Fibroblast of lung (primary cell): ENCODE measurements around the gene HNRNPAB.

Experiments used
- CTCF ChIP-seq, 2 donors: IDR thresholded peaks in 1 of 2; conservative IDR thresholded peaks in 1 of 2; 1 replicate in 1 of 2; 2 replicates in 1 of 2; pipeline ENCODE4 v1.5.1; 2011 to 2012; ENCODE audit warnings: low read length in 2 of 2, control low read depth in 1 of 2, inconsistent platforms in 1 of 2, low read depth in 1 of 2, mild to moderate bottlenecking in 1 of 2
- EZH2 ChIP-seq: IDR thresholded peaks from 2 replicates; pipeline ENCODE4 v1.5.1; 2012; ENCODE audit warnings: low read length, control low read depth, mild to moderate bottlenecking; ENCODE audit errors: missing control alignments

- TF ChIP-seq CTCF (conservative IDR thresholded peaks at IDR 0.05 in 1 of 2, IDR thresholded peaks at IDR 0.05 in 1 of 2; ENCODE audit: low read depth in 1 of 2, low read length in 2 of 2) (no peak), EZH2 (no peak)
Measured at GRCh38 chr5:178182158-178182876, 22.0 kb upstream of the HNRNPAB start.
